ENCODE measurements around the gene SPHKAP. TPM values are rescaled to one million over a fixed set of nuclear protein-coding genes. Genes with fewer than 3 reads are reported as not detected.
"Not testable (repeated sequence)": the region's sequence is repeated elsewhere in the genome, so short reads cannot be mapped to it uniquely, and the experiment has no call there.

The SPHKAP gene
- total and polyA plus RNA-seq, 9 donors: 0.34 to 26.4 (median 0.99) TPM

GRCh38 chr2:227960317-227960716 is 221.2 kb downstream of the SPHKAP start:
- Histone ChIP-seq H3K36me3 (no peaks in the 10 kb centered on the region), H3K4me3 (no peak overlapping the region), H3K9me3 (no peaks in the 10 kb centered on the region), H3K27me3 (no peaks in the 10 kb centered on the region), H3K27ac (no peak overlapping the region), H3K4me1 (ENCODE audit: insufficient read depth) (no peaks in the 10 kb centered on the region)
- DNase-seq: no peak
- TF ChIP-seq EP300 (IDR thresholded peaks at IDR 0.05): no peak
- WGBS, 3 donors: 83 to 90% (median 90%) methylated on average over 3 of the region's 3 CpGs
- intact Hi-C loops (cut with DNase I): no loop called here

- 46 to 71% (median 71%) methylated on average over 2 of the region's 2 CpGs for WGBS, 3 donors
- H3K4me3 ChIP-seq: no peak overlapping the region
- H3K4me1 ChIP-seq (ENCODE audit: insufficient read depth): peaks cover 2% of the 10 kb centered on the region
- TF ChIP-seq CTCF (IDR thresholded peaks at IDR 0.05) (no peak), EP300 (IDR thresholded peaks at IDR 0.05) (no peak), POLR2A (IDR thresholded peaks at IDR 0.05) (no peak)
- H3K9me3 ChIP-seq: no peaks in the 10 kb centered on the region
- DNase-seq: no peak
- no peaks in the 10 kb centered on the region for H3K36me3 ChIP-seq
- H3K27ac ChIP-seq: no peak overlapping the region
- no peaks in the 10 kb centered on the region for H3K27me3 ChIP-seq
- intact Hi-C loops (cut with DNase I): no loop called here
These were observed 238.5 kb downstream of the SPHKAP start for GRCh38 chr2:227942965-227943364.

- no peaks in the 10 kb centered on the region for H3K36me3 ChIP-seq
- H3K27me3 ChIP-seq: no peaks in the 10 kb centered on the region
- TF ChIP-seq EP300 (IDR thresholded peaks at IDR 0.05) (no peak), CTCF (IDR thresholded peaks at IDR 0.05) (no peak), POLR2A (IDR thresholded peaks at IDR 0.05) (no peak)
- no peak overlapping the region for H3K4me3 ChIP-seq
- no peaks in the 10 kb centered on the region for H3K9me3 ChIP-seq
- intact Hi-C loops (cut with DNase I): no loop called here
- 77 to 80% (median 80%) methylated on average over 2 of the region's 2 CpGs for WGBS, 3 donors
- no peak overlapping the region for H3K27ac ChIP-seq
- peaks cover 2% of the 10 kb centered on the region for H3K4me1 ChIP-seq (ENCODE audit: insufficient read depth)
- no peak for DNase-seq
These were observed 239.5 kb downstream of the SPHKAP start for GRCh38 chr2:227942021-227942420.

- Histone ChIP-seq H3K4me3 (no peak overlapping the region), H3K27me3 (no peaks in the 10 kb centered on the region), H3K4me1 (ENCODE audit: insufficient read depth) (peaks cover 2% of the 10 kb centered on the region), H3K9me3 (no peaks in the 10 kb centered on the region), H3K36me3 (no peaks in the 10 kb centered on the region), H3K27ac (no peak overlapping the region)
- WGBS, 3 donors: 29 to 47% (median 35%) methylated on average over 11 of the region's 11 CpGs
- peak in 1 of 5 donors; percentile 15 for DNase-seq
- TF ChIP-seq CTCF (IDR thresholded peaks at IDR 0.05): no peak
- TF ChIP-seq EP300 (IDR thresholded peaks at IDR 0.05): no peak
- no peak for TF ChIP-seq POLR2A (IDR thresholded peaks at IDR 0.05)
- intact Hi-C loops (cut with DNase I): no loop called here
These were observed 242.0 kb downstream of the SPHKAP start for GRCh38 chr2:227939271-227940027.

GRCh38 chr2:227936249-227936648 is 245.2 kb downstream of the SPHKAP start:
- intact Hi-C loops (cut with DNase I); H3K9me3 ChIP-seq; H3K4me3 ChIP-seq; H3K27ac ChIP-seq; H3K27me3 ChIP-seq; H3K36me3 ChIP-seq; DNase-seq; H3K4me1 ChIP-seq (ENCODE audit: insufficient read depth): not testable (repeated sequence)
- 64 to 69% (median 65%) methylated on average over 7 of the region's 7 CpGs for WGBS, 3 donors
